ENCODE measurements around the gene MIER3.
"Not testable (repeated sequence)": the region's sequence is repeated elsewhere in the genome, so short reads cannot be mapped to it uniquely, and the experiment has no call there.

The MIER3 gene

GRCh38 chr5:56951946-56952691 lies at the start of gene MIER3:
Gene MIER3 (minus strand): TSS chr5:56952123. CDS start chr5:56952102, 21 bp downstream.
- peak; percentile 76 for DNase-seq

- DNase-seq = no peak
Measured at GRCh38 chr5:56995596-56995995, 43.7 kb upstream of the MIER3 start.

GRCh38 chr5:56993241-56993640 lies 41.3 kb upstream of the MIER3 start:
- no peak for DNase-seq

GRCh38 chr5:56989676-56990075 lies 37.8 kb upstream of the MIER3 start:
- no peak for DNase-seq

- DNase-seq = no peak
Measured at GRCh38 chr5:56988490-56988889, 36.6 kb upstream of the MIER3 start.

- no peak for DNase-seq
Measured at GRCh38 chr5:56987171-56987570, 35.2 kb upstream of the MIER3 start.

- DNase-seq = no peak
Measured at GRCh38 chr5:56986626-56986947, 34.7 kb upstream of the MIER3 start.

GRCh38 chr5:56985936-56986625 lies 34.2 kb upstream of the MIER3 start:
- no peak for DNase-seq

GRCh38 chr5:56984445-56984844 lies 32.5 kb upstream of the MIER3 start:
- no peak for DNase-seq

- no peak for DNase-seq
Measured at GRCh38 chr5:56983593-56984361, 31.9 kb upstream of the MIER3 start.

- no peak for DNase-seq
Measured at GRCh38 chr5:56981548-56982315, 29.8 kb upstream of the MIER3 start.

- no peak for DNase-seq
Measured at GRCh38 chr5:56979968-56980367, 28.0 kb upstream of the MIER3 start.

- DNase-seq = not testable (repeated sequence)
Measured at GRCh38 chr5:56979526-56979925, 27.6 kb upstream of the MIER3 start.

- DNase-seq = no peak
Measured at GRCh38 chr5:56977822-56978221, 25.9 kb upstream of the MIER3 start.

- DNase-seq = no peak
Measured at GRCh38 chr5:56977021-56977420, 25.1 kb upstream of the MIER3 start.

- DNase-seq = no peak
Measured at GRCh38 chr5:56974241-56974640, 22.3 kb upstream of the MIER3 start.

- no peak for DNase-seq
Measured at GRCh38 chr5:56973473-56973872, 21.6 kb upstream of the MIER3 start.

GRCh38 chr5:56971275-56971674 lies 19.4 kb upstream of the MIER3 start:
- DNase-seq = no peak

GRCh38 chr5:56964173-56964572 lies 12.2 kb upstream of the MIER3 start:
- no peak for DNase-seq

- DNase-seq = no peak
Measured at GRCh38 chr5:56963246-56963645, 11.3 kb upstream of the MIER3 start.

GRCh38 chr5:56962286-56962685 lies 10.4 kb upstream of the MIER3 start:
- no peak for DNase-seq

GRCh38 chr5:56961746-56962145 lies 9.8 kb upstream of the MIER3 start:
- DNase-seq = no peak

- no peak for DNase-seq
Measured at GRCh38 chr5:56959326-56959725, 7.4 kb upstream of the MIER3 start.
